Endothelial cell of hepatic sinusoid (primary cell): ENCODE data around the gene CELSR1.
"Not testable (repeated sequence)": the region's sequence is repeated elsewhere in the genome, so short reads cannot be mapped to it uniquely, and the experiment has no call there.

ENCODE experiments used
- in situ Hi-C: cut with HindIII; loops from 2 replicates; pipeline ENCODE4 v1.10.0; 2017; ENCODE audit warnings: low sequenced_read_pairs

Gene CELSR1

DNA sequence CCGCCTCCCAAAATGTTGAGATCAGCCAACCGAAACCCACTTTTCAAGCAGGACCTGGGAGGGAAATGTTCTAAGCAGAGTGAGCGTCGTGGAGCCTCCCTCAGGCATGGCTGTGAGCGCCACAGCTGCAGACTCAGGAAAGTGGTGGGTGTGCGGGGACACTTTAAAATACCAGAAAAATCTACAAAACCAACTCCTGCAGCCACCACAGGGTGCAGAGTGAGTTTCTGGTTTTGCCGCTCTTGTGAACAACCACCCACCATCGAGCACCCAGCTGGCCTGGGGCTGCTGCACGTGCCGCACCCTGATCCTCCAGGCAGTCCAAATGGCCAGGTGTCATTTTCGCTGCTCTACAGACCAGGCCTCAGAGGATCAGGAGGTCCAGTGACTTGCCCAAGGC is 46.9 kb downstream of the CELSR1 start:
- in situ Hi-C loops, result loop anchor here (10.0 kb wide), 2 partner anchors 156 to 164 kb away; partner anchors contain the start of gene TRMU

DNA sequence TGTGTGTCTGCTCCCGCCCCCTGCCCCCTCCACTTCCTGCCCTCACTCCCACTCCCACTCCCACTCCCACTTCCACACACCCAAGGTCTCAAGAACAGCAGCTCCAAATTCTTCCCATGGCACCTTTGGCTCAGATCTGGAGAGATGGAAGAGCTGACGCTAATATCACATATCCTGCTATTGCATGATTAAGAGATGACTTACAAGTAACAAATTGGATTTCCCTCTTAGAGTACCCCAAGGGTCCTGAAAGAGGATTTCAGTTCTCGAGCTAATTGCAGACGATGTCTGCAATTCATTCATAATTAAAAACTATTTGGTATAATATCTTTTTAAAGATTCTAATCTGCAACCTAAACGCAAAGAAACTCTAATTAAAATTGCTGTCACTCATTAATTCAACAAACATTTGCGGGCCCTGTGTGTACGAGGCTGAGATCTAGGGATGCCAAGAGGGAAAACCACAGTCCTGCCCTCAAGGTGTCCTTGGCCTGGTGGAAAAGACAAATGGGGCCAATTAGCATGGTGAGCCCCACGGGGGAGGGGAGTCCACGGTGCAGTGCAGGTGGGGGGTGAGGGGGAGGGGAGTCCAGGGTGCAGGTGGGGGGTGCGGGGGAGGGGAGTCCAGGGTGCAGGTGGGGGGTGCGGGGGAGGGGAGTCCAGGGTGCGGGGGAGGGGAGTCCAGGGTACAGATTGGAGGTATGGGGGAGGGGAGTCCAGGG is 50.3 kb downstream of the CELSR1 start:
- in situ Hi-C loops, result no loop called here

DNA sequence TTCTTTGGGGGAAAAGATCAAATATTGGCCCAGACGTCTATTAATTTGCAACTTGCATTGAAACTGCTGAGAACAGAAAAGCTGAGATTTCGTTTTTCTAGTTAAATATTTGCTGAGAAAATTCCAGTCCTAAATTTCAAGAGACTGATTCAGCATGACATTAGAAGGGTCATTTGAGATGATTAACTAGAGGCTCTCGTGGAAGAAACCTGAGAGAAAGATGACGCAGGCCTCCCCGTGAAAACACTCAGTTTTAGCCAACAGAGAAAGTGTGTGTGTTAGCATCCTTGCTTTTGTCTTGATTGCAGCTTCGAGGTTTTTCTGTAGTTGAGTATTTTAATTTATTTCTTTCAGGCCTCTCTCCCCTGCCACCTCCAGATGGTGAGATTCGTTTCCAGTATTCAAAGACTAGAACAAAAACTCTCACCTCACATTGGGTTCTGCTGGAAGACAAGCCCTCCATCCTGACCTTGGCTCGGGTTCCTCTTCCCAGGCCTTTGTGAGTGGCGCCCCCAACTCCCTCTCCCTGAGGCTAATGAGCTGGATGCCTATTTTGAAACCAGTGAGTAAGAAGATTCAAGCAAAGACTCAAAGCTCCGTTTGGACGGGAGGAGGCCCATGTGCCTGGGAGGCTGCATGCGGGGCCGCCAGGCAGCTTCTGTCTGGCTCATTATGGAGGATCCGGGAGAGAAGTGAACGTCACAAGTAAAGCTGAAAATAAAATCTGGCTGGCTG is 52.4 kb downstream of the CELSR1 start:
- in situ Hi-C loops, result no loop called here

DNA sequence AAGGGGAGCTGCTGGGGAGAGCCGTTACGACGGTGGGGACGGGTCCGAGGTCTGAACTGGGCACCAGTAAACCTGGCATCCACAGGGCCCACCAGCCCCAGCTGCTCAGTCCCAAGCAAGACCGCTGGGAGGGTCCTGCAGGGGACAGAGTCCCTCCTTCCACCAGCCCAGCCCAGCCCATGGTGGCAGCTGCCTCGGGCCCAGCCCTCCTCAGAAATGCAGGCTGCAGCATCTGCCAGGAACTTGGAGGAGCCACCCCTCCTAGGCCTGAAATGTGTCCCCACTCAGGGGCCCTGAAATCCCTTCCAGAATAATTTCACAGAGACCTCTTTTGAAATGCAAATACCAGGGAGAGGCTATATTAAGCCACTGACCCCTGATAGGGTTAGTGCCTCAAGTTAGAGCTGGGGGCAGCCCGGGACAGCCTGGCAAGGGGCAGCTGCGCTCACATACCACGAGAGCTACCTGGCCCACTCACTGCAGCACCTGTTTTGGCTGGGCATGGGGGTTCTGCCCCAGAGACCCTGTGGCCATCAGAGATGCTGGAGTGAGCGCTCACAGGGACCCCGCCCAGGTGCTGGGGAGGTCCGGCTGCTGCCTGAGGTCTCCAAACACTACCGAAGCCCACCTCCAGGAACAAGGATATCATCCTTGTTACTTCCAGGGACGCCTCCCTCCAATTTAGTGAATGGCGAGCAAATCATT is 53.1 kb downstream of the CELSR1 start:
- in situ Hi-C loops, result no loop called here

DNA sequence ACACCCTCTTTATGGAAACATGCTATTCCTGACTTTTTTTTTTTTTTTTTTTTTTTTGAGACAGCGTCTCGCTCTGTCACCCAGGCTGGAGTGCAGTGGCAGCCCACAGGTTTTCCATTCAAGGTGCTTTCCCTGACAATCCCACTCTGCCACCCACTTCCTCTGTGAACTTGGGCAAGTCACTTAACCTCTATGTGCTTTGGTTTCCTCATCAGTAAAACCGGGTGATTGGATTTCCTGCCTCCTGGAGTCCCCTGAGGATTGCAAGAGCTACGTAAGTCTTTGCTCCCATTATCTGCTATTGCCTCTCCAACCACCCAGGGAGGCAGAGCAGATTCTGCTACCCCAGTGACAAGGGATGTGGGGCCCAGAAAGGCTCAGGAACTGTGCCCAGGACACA is 54.1 kb downstream of the CELSR1 start:
- in situ Hi-C loops, result no loop called here

DNA sequence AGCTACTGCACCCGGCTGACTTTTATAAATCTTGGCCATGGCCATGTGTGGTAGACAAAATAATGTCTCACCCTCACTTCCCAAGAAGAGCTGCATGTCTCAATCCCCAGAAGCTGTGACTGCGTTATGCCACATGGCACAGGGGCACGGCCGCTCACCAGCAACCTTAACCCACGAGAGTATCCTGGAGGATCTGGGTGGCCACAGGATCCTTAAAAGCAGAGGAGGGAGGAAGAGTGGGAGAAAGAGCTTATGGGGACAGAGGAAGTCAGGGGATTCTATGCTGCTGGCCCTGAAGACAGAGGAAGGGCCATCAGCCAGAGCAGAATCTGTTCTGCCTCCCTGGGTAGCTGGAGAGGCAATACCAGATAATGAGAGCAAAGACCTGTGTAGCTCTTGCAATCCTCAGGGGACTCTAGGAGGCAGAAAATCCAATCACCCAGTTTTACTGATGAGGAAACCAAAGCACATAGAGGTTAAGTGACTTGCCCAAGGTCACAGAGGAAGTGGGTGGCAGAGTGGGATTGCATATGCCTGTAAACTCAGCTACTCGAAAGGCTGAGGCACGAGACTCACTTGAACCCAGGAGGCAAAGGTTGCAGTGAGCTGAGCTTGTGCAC is 55.3 kb downstream of the CELSR1 start:
- in situ Hi-C loops, result no loop called here

DNA sequence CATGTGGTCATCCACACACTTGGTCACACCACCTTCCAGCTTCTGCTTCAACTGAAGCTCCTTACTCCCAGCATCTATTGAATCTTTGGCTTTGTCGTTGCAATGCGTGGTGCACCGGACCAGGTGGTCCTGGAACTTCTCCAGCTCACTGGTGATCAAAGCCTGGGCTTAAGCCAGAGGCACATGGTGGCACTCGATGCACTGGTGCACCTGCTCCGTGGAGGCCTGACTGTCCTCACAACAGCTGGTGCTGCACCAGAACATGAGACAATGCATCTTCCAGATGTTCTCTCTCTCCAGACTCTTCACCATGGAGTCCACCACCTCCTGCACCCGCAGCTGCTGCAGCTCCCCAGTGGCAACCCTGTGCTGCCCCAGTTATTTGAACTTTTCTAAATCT is 56.0 kb downstream of the CELSR1 start:
- in situ Hi-C loops, result no loop called here

DNA sequence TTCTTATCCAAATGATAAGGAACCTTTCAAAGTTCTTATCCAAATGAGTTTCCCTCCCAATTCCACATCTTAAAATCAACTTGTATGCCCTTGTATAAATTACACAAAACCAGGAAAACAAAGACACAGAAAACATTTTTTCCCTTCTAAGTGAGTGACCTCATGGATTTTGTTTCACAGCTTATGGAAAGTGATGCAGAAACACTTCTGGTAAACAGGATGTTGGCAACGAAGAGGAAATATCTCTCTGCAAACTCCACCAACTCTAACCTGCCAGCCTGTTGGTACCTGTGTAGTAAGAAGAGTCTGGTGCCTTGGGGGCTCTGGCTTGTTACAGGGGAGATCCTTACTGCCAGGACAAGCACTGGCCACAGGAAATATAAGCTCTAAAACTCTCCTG is 57.0 kb downstream of the CELSR1 start:
- in situ Hi-C loops, result no loop called here

DNA sequence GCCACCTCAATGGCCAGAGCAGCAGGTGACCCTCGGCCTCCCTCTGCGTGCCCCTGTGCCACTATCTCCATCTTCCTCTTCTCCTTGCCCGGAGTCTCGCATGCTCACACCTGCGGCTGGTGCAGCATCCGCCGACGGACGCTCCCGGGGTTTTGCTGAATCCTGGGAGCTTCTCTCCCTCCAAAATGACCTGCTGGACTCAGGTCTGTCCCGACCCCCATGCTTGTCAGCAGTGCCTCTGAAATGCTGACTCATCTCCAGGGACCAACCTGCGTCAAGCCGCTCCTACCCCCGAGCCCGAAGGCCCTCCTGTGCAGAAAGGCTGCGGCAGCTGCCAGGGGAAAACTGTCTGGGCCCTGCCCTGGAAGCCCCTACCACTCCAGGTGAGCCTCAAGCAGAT is 58.4 kb downstream of the CELSR1 start:
- in situ Hi-C loops, result no loop called here

DNA sequence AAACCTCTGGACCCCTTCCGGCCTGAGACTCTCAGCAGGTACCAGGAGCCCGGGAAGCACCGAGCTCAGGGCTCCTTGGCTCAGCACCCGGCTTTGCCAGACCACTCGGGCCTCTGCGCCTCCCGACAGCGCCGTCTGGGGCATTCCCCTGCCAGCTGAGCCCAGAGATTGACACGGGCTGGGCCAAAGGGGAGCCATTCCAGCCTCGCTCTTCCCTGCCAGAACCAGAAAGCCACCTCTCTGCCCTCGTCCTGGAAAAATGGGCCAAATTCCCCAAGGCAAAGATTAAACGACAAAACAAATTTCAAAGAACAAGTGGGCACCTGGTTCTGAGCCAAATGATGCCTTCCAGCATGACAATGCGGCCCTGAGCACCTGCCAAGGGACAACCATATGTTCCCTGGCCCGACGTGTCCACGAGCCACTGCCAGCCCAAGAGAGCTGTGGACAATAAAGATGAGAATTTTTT is 59.3 kb downstream of the CELSR1 start:
- in situ Hi-C loops, result no loop called here

DNA sequence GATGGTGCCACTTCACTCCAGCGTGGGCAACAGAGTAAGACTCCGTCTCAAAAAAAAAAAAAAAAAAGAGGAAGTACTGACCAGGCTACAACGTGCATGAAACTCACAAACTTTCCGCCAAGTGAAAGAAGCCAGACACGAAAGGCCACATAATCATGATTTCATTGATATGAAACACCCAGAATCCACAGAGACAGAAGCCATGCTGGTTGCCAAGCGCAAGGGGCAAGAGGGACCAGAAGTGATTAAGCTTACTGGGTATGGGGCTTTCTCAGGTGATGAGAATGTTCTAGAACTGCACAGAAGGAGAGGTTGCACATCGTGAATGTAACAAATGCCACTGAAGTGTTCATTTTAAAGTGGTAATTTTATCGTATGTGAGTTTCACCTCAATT is 60.9 kb downstream of the CELSR1 start:
- in situ Hi-C loops, result no loop called here

DNA sequence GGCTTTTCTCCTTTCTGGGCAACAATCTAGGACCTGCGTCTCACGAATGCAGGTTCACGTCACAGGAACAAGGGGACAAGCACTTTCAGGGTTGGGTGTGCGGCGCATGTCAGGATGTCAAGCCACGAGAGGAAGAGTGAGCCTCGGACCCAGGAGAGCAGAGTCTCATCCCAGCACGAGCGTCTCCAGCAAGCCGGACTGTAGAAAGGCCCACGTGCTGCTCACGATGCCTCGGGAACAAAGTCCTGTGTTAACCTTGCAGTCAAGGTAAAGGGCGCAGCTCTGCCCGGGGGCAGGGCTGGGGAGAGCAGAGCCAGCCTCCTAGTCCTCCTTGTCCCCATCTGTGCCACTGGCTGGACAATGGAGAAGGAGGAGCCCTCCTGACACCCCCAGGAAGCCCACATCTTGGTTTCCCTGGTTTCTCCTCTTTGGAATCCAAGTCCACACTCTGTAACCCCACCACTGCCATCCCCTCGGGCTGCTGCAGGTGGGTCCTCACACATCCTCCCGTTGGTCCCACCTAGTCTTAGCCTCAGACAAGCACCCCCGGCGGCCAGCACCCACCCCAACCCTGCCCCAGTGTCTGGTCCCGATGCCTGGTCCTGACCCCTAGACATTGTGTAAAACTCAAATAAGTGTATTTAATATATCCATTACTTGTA is 63.4 kb downstream of the CELSR1 start:
- in situ Hi-C loops, result no loop called here

DNA sequence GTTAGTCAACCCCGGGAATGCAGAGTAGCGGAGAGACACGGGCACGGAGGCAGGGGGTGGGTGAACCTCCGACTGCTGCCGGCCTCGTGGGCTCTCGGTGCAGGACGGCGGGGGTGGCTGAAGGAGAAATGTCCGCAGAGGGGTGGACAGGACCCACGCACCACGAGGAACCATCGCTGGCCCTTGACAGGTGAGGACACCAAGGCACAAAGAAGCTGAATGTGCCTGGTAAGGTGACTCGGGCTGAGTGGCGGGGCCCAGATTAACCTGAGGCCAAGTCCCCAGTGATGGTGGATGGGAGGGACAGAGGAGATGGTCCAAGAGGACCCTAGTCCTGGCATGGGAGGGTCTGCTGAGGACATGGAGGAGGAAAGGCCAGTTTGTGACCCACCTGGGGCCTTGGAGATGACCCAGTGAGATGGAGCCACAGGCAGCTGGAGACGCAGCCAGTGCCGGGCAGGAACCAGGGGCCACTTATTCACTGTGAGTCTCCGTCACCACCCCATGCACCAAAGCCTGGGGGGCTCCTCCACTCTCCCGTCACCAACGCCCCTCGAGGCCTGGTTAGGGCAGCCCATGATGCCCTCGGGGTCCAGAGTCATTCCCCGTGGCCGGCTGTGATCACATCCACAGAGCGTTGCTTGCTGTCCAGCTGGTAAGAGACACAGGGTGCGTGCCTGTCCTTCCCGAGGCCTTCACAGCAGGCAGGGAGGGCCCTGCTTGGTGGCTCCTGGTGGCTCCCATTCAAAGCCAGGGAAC is 64.2 kb downstream of the CELSR1 start:
- in situ Hi-C loops, result no loop called here

DNA sequence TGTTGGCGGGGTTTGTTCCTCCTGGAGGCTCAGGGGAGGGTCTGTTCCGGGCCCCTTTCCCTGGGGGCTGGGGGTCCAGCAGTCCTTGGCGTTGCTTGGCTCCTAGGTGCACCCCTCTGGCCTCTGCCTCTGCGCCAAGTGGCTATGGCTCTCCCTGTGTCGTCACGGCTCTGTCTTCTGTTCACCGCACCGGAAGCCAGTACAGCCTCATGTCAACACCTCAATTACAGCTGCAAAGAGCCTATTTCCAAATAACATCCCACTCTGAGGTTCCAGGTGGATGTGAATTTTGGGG is 64.8 kb downstream of the CELSR1 start:
- in situ Hi-C loops, result no loop called here

DNA sequence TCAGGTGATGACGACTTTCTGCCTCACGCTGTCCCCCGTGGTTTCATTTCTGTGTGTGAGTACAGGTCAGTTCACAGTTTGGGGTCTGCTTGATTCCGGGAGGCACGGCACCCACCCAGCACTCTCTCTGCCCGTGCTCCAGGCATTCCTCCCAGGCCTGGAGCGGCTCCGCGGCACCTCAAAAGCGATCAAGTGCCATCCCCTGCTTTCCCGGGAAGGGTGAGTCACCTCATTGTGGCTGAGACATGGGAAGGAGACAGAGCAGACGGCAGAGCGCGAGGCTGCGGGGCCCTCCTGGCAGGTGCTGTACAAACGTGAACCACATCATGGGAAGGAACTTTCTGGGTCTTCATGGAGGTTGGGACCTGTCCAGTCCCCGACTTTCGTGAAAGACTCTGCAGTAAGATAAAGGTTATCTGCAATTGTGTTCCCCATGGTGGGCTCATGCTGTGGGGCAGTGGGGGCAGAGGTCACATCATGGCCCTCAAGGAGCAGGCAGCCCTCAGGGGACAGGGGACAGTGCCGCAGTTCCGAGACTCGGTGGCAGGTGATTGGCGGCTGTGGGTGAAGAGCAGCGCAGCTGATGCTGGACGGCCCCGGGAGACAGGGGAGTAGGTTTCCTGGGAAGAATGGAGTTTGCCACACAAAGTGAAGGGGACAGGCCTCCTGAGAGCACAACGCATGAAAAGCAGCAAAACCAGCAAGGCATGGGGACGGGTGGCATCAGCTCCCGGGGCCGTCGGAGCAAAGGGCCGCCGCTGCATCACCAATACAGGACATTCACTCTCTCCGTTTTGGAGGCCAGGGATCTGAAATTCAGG is 65.3 kb downstream of the CELSR1 start:
- in situ Hi-C loops, result no loop called here

DNA sequence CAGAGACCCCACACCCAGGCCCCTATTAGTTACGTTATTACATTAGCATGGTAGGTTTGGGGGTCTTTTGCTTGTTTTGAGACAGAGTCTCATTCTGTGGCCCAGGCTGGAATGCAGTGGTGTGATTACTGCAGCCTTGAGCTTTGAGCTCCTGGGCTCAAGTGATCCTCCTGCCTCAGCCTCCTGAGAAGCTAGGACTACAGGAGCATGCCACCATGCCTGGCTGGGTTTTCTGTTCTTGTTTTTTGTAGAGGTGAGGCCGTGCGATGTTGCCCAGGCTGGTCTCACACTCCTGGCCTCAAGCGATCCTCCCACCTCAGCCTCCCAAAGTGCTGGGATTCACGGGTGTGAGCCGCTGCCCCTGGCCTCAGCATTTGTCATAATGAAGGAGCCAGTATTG is 66.1 kb downstream of the CELSR1 start:
- in situ Hi-C loops, result not testable (repeated sequence)

DNA sequence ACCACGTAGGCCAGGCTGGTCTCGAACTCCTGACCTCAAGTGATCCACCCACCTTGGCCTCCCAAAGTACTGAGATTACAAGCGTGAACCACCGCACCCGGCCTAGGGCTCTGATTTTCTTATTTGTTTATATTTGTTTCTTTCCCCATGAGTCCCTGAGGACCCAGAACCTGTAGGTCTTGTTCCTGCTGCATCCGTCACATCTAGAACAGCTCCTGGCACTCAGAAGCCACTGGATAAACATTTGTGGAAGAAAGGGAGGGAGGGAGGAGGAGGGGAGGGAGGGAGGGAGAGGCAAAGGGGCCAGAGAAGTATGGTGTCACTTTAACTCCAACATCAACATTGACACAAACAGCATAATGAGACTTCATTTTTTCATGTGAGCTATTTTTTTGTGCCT is 67.7 kb downstream of the CELSR1 start:
- in situ Hi-C loops, result no loop called here

DNA sequence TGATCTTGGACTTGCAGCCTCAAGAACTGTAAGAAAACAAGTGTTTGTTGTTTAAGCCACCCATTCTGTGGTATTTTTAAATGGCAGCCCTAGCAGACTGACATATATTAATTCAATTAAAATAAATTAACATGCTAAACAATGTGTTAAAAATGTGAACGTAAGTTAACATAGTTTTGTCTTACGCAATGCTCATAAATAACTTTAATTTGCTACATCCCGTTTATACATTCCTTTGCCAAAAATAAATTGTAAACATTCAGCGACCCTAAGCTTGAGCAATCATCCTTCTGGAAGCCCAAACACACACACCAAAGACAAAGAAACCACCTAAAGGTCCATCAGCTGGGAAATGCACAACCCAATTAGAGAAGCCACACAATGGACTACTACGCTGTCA is 70.4 kb downstream of the CELSR1 start:
- in situ Hi-C loops, result no loop called here

DNA sequence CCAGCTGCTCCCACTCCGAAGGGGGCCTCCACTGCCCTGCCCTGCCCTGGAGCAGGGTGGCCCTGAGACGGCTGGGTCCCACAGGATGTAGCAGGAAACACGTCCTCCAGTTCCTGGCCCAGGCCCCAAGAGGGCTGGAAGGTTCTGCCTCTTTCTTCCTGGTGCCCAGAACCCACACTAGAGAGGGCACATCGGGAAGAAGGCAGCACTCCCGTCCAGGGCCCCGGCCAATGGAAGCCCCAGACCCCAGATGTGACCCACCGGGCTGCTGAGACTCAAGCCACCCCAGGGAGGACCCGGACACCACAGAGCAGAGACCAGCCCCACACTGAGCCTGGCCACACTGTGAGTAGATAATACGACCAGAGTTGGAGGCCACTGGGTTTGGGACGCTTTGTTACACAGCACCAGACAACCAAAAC is 71.2 kb downstream of the CELSR1 start:
- in situ Hi-C loops, result no loop called here
